ENCODE measurements around the gene SDR42E2. TPM values are rescaled to one million over a fixed set of nuclear protein-coding genes. Genes with fewer than 3 reads are reported as not detected.
"Not testable (repeated sequence)": the region's sequence is repeated elsewhere in the genome, so short reads cannot be mapped to it uniquely, and the experiment has no call there.

The SDR42E2 gene
- total RNA-seq, 2 donors from 2014 or later = not detected

DNA sequence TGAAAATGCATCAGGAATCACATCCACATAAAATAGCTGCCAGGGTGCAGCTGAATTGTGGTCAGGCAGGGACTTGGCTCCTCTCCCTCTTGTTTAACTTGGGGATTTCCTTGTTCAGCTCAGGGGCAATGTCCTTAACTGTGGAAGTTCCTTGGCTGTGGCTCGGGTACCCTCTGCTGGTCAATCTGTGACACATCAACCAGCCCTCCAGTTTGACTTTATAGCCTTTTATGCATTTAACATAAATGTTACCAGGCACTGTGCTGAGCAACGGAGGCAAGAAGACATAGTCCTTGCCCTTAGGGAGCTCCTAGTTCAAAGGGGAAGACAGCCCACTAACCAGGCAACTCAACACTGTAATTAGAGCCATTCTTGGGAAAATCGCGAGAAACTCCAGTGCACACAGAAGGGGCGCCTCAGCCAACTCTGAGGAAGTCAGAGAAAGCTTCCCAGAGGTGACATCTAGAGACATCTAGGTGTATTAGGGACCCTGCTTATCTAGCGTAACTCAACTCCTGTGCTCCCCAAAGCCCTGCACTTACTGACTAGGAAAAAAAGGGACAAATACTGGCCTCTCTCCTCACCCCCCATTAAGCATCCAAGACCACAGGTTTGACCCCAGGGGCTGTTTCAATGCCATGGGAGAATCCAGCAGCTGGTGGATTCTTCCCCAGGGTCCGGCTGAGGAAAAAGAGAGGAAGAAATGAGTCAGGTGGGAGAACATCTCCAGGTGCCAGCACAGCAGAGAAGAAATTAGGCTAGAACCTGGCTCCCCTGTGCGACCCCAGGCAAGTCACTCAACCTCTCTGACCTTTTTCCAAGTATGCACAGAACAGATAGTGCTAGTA lies 26.5 kb downstream of the SDR42E2 start:
- ATAC-seq = no peak
- DNase-seq = peak; percentile 67
- intact Hi-C loops (cut with DNase I) = loop anchor here (2.0 to 10.0 kb wide), 4 partner anchors 112 to 244 kb away; partner anchors contain the start of gene PDZD9 (in 2 of the 2)

- ATAC-seq (no peak), DNase-seq (peak; percentile 70)
- intact Hi-C loops (cut with DNase I) = loop anchor here (2.0 to 10.0 kb wide), 4 partner anchors 112 to 245 kb away; partner anchors contain the start of gene PDZD9 (in 2 of the 2)
These were observed 27.3 kb downstream of the SDR42E2 start for GRCh38 chr16:22189473-22190080.

DNA sequence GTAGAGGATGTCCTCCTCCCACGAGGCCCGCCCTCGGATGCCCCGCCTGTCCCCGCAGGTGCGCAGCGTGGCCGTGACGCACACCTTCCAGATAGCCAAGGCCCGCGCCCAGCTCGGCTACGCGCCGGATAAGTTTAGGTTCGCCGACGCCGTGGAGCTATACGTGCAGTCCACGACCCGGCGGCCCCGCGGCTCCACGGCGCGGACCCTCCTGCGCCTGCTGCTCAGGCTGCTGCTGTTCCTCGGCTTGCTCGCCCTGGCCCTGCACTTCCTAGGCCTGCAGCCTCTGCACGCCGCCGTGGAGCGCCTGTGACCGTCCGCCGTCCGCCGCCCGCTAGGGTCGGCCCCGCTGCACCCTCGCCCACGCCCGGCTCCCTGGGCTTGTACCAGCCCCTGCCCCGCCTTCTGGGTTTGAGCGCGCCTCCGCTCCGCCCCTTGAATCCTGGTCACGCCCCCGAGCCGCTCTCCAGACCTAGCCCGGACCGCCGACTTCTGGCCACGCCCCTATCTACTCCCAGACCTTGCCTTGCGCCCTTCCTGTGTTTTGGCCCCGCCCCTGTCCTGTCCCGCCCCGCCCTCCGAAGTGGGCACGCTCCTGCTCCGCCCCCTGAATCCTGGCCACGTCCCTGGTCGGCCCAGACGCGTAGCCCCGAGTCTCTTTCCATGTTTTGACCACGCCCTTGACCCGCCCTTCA lies 27.9 kb downstream of the SDR42E2 start:
- ATAC-seq (peak; percentile 70 to 78), DNase-seq (no peak)
- intact Hi-C loops (cut with DNase I) = no loop called here

DNA sequence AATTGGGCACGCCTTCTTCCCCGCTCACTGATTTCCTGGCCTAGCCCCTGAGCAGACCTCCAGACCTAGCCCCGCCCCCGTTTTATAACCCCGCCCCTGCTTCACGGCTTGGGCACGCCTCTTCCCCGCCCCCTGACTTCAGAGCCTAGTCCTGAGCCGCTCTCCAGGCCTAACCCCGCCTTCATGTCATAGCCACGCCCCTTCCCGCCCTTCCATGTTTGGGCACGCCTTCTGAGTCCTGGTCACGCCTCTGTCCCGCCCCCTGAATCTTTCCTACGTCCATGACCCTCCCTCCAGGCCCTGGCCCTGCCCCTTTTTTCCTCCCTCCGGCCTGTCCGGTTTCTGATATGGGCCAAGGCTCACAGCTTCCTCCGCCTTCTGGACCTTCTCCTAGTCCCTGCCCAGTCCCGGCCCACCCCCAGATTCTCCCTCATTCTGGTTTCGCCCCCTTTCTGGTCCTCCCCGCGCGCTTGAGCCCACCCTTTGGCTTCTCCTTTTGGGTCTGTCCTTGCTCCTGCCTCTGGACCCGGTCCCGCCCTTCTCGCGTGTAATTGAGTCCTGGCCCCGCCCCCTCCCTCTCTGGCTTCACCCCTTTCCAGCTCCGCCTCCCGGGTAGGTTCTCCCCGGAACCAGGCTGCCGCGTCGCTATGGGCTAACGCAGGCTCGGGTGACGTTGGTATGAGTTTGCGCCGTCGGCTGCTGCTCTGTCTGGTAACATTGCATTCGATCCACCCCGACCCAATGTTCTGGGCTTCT lies 28.6 kb downstream of the SDR42E2 start:
- DNase-seq (peak; percentile 100), ATAC-seq (peak; percentile 78 to 82)
- intact Hi-C loops (cut with DNase I) = no loop called here

- DNase-seq (no peak), ATAC-seq (no peak)
- intact Hi-C loops (cut with DNase I) = no loop called here
These were observed 29.4 kb downstream of the SDR42E2 start for GRCh38 chr16:22191532-22192260.

- intact Hi-C loops (cut with DNase I) = no loop called here
These were observed 30.2 kb downstream of the SDR42E2 start for GRCh38 chr16:22192261-22193062.

GRCh38 chr16:22193063-22193411 lies 30.7 kb downstream of the SDR42E2 start:
- ATAC-seq (no peak), DNase-seq (no peak)
- intact Hi-C loops (cut with DNase I) = no loop called here

More at GRCh38 chr16:22192261-22193062, 30.2 kb downstream of the SDR42E2 start:
- ATAC-seq (peak; percentile 25 to 32), DNase-seq (peak; percentile 89)

GRCh38 chr16:22194707-22195444 lies 32.6 kb downstream of the SDR42E2 start:
- intact Hi-C loops (cut with DNase I) = loop anchor here in 1 of 2 donors (5.0 kb wide), 1 partner anchor 102 kb away; the partner anchor contains the start of gene POLR3E
- ATAC-seq = no peak
- no peak for DNase-seq

GRCh38 chr16:22195445-22195694 lies 33.1 kb downstream of the SDR42E2 start:
- no peak for DNase-seq
- intact Hi-C loops (cut with DNase I) = loop anchor here in 1 of 2 donors (5.0 kb wide), 1 partner anchor 102 kb away; the partner anchor contains the start of gene POLR3E
- ATAC-seq = no peak

- DNase-seq (peak; percentile 84), ATAC-seq (peak; percentile 43 to 46)
- intact Hi-C loops (cut with DNase I) = loop anchor here (1.0 to 5.0 kb wide), 2 partner anchors 101 kb away; partner anchors contain the start of gene POLR3E (in 2 of the 2)
These were observed 33.6 kb downstream of the SDR42E2 start for GRCh38 chr16:22195695-22196558.

DNA sequence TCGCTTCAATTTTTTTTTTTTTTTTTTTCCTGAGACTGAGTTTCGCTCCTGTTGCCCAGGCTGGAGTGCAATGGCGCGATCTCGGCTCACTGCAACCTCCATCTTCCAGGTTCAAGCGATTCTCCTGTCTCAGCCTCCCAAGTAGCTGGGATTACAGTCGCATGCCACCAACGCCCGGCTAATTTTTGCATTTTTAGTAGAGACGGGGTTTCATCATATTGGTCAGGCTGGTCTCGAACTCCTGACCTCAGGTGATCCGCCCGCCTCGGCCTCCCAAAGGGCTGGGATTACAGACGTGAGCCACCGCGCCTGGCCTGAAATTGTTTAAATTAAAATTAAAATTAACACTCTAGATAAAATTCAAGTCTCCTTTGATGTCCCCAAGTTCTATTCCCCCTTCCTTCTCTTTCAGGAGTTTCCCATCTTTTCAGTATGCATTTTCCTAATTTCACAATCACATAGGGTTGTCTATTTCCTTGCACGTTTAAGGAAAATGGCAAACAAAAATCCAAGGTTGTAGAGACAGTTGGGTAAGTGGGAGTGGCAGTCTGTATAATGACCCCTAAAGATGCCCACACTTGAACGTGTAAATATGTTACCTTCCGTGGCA lies 34.4 kb downstream of the SDR42E2 start:
- not testable (repeated sequence) for ATAC-seq, DNase-seq
- intact Hi-C loops (cut with DNase I) = loop anchor here (1.0 to 5.0 kb wide), 2 partner anchors 101 kb away; partner anchors contain the start of gene POLR3E (in 2 of the 2)

DNA sequence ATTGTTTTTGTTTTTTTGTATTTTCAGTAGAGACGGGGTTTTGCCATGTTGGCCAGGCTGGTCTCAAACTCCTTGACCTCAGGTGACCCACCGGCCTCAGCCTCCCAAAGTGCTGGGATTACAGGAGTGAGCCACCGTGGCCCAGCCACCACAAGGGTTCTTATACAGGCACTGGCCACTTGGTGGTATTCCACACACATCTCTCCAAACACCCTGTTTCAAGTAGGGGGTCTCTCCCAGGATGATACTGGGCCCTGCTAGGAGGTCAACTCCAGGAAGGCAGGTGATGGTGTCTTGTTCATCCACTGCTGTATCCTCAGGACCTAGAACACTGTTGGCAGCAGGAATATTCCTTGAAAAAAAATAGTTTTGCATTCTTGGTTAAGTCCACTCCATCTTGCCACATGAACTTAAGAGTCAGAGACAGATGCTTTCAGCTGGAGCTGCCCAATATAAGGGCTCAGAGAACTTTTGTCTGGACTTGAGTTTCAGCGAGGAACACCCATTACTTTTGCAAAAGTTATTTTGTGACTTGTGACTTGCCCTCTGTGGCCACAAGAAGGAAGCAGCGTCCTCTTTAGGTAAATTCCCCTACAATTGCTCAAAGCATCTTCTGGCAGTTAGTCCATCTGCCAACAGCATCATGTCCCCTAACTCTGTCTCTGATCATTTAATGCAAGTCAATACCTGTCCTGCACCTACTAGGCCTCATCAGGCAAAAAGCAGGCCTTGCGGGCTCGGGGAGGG lies 36.4 kb downstream of the SDR42E2 start:
- intact Hi-C loops (cut with DNase I) = loop anchor here in 1 of 2 donors (5.0 kb wide), 1 partner anchor 99 kb away; the partner anchor contains the start of gene POLR3E
- DNase-seq (no peak), ATAC-seq (no peak)

DNA sequence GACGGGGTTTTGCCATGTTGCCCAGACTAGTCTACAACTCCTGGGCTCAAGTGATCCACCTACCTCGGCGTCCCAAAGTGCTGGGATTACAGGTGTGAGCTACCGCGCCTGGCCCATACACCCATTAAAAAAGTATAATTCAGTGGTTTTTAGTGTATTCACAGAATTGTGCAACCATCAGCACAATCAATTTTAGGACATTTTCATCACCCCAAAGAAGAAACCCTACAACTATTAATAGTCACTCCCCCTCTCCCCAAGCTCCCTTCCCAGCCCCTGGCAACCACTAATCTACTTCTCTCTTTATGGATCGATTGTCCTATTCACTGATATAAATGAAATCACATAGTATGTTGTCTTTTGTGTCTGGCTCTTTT lies 39.9 kb downstream of the SDR42E2 start:
- ATAC-seq (no peak), DNase-seq (no peak)
- intact Hi-C loops (cut with DNase I) = no loop called here

DNA sequence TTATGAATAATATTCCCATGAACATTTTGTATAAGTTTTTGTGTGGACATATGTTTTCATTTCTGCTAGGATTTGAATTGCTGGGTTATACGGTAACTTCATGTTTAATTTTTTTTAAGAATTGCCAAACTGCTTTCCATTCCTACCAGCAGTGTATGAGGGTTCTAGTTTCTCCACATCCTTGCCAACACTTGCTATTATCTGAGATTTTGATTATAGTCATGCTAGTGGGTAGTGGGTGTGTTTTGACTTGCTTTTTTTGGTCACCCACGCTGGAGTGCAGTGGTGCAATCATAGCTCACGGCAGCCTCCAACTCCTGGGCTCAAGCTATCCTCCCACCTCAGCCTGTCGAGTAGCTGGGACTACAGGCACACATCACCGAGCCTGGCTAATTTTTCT lies 40.8 kb downstream of the SDR42E2 start:
- ATAC-seq = no peak
- intact Hi-C loops (cut with DNase I) = no loop called here

GRCh38 chr16:22204091-22204655 lies 41.9 kb downstream of the SDR42E2 start:
- intact Hi-C loops (cut with DNase I) = no loop called here
- ATAC-seq (no peak), DNase-seq (no peak)

More for the DNA sequence above, 40.8 kb downstream of the SDR42E2 start:
- DNase-seq = no peak

Measured in left cardiac atrium (tissue), 4 donors.